Karpas-422 (cell line): ENCODE measurements around the gene ADAMTSL1. TPM values are rescaled to one million over a fixed set of nuclear protein-coding genes. Genes with fewer than 3 reads are reported as not detected.

ENCODE experiments used
- DNase-seq: peaks from one replicate; pipeline ENCODE4 v3.0.0-alpha.2; 2015
- H2AFZ ChIP-seq: fragments of 200-600 bp; sonication (generic); 2 replicates; pipeline ENCODE4 v1.6.1; 2014; ENCODE audit warnings: antibody characterized with exemption, low read length, mixed read lengths
- H3K27ac ChIP-seq: fragments of 200-600 bp; sonication (generic); 2 replicates; pipeline ENCODE4 v1.5.1; 2014; ENCODE audit warnings: mild to moderate bottlenecking, low read length, moderate library complexity
- H3K27me3 ChIP-seq: fragments of 200-600 bp; sonication (generic); 2 replicates; pipeline ENCODE4 v1.6.1; 2014; ENCODE audit warnings: low read length, mixed read lengths
- H3K36me3 ChIP-seq: fragments of 200-600 bp; sonication (generic); 2 replicates; pipeline ENCODE4 v1.6.1; 2014; ENCODE audit warnings: low read length, mixed read lengths; ENCODE audit not compliant: insufficient read depth
- H3K4me1 ChIP-seq: fragments of 200-600 bp; sonication (generic); 2 replicates; pipeline ENCODE4 v1.6.1; 2014; ENCODE audit warnings: mild to moderate bottlenecking, low read length, mixed read lengths
- H3K4me2 ChIP-seq: fragments of 200-600 bp; sonication (generic); 2 replicates; pipeline ENCODE4 v1.6.1; 2014; ENCODE audit warnings: low read length, low read depth, mild to moderate bottlenecking; ENCODE audit not compliant: poor library complexity, severe bottlenecking
- H3K4me3 ChIP-seq: fragments of 200-600 bp; sonication (generic); 2 replicates; pipeline ENCODE4 v1.5.1; 2014; ENCODE audit warnings: mild to moderate bottlenecking, antibody characterized with exemption, low read length, mixed read lengths
- H3K79me2 ChIP-seq: fragments of 200-600 bp; sonication (generic); 2 replicates; pipeline ENCODE4 v1.6.1; 2014; ENCODE audit warnings: mild to moderate bottlenecking, low read length, mixed read lengths
- H3K9ac ChIP-seq: fragments of 200-600 bp; sonication (generic); 2 replicates; pipeline ENCODE4 v1.6.0; 2014; ENCODE audit warnings: low read length
- H3K9me2 ChIP-seq: fragments of 200-600 bp; sonication (generic), shearing (Covaris generic); replicated peaks from 2 replicates; pipeline ENCODE4 v1.6.0; 2014; ENCODE audit warnings: mild to moderate bottlenecking, low read length, moderate library complexity; ENCODE audit not compliant: insufficient read depth
- H3K9me3 ChIP-seq: fragments of 300-700, 200-600 bp; sonication (generic); 2 replicates; pipeline ENCODE4 v1.6.1; 2014; ENCODE audit warnings: low read length, mixed read lengths
- H4K20me1 ChIP-seq: fragments of 200-600 bp; sonication (generic); 2 replicates; pipeline ENCODE4 v1.6.1; 2014; ENCODE audit warnings: mild to moderate bottlenecking, antibody characterized with exemption, low read length, low read depth; ENCODE audit not compliant: insufficient read depth
- total RNA-seq: library from RNA; depleted of rRNA; stranded (reverse); fragments of >200 nt; shearing (Covaris generic); gene quantifications from 2 replicates; pipeline ENCODE4 v1.2.3, GENCODE V29; 2014; ENCODE audit warnings: low replicate concordance

Gene ADAMTSL1
- total RNA-seq, 1 experiment from 2014 or later, result 8.2 TPM

GRCh38 chr9:18585996-18586395, 112.0 kb downstream of the ADAMTSL1 start:
- no peak overlapping the region for H3K27ac ChIP-seq
- no peak overlapping the region for H3K4me2 ChIP-seq
- no peaks in the 10 kb centered on the region for H3K4me1 ChIP-seq

GRCh38 chr9:18588002-18588401, 114.0 kb downstream of the ADAMTSL1 start:
- H3K79me2 ChIP-seq, result no peaks in the 10 kb centered on the region
- no peaks in the 10 kb centered on the region for H3K36me3 ChIP-seq
- H2AFZ ChIP-seq, result no peak overlapping the region
- DNase-seq, result no peak
- H3K27me3 ChIP-seq, result no peaks in the 10 kb centered on the region
- no peak overlapping the region for H3K4me2 ChIP-seq
- peaks cover 10% of the 10 kb centered on the region for H3K9me3 ChIP-seq
- no peak overlapping the region for H3K4me3 ChIP-seq
- no peak overlapping the region for H3K27ac ChIP-seq
- no peaks in the 10 kb centered on the region for H3K4me1 ChIP-seq
- H4K20me1 ChIP-seq, result no peaks in the 10 kb centered on the region
- H3K9me2 ChIP-seq, result no peaks in the 10 kb centered on the region
- H3K9ac ChIP-seq, result no peak overlapping the region

More at GRCh38 chr9:18585996-18586395, 112.0 kb downstream of the ADAMTSL1 start:
- Histone ChIP-seq H3K9ac (no peak overlapping the region), H4K20me1 (no peaks in the 10 kb centered on the region), H3K27me3 (no peaks in the 10 kb centered on the region), H3K36me3 (no peaks in the 10 kb centered on the region), H3K4me3 (no peak overlapping the region), H3K9me2 (no peaks in the 10 kb centered on the region), H3K9me3 (0 out of 2 replicates have a peak, but pooled peaks cover 2% of the 10 kb centered on the region), H2AFZ (no peak overlapping the region), H3K79me2 (no peaks in the 10 kb centered on the region)
- no peak for DNase-seq

GRCh38 chr9:18591261-18591660, 117.3 kb downstream of the ADAMTSL1 start:
- DNase-seq, result no peak
- no peaks in the 10 kb centered on the region for H3K9me2 ChIP-seq

GRCh38 chr9:18594837-18595236, 120.9 kb downstream of the ADAMTSL1 start:
- Histone ChIP-seq H2AFZ (no peak overlapping the region), H3K79me2 (no peaks in the 10 kb centered on the region), H3K9me3 (peaks cover 10% of the 10 kb centered on the region), H3K36me3 (no peaks in the 10 kb centered on the region), H3K4me1 (no peaks in the 10 kb centered on the region), H4K20me1 (no peaks in the 10 kb centered on the region), H3K4me3 (no peak overlapping the region), H3K9me2 (no peaks in the 10 kb centered on the region), H3K9ac (no peak overlapping the region), H3K27ac (no peak overlapping the region), H3K27me3 (no peaks in the 10 kb centered on the region), H3K4me2 (no peak overlapping the region)
- no peak for DNase-seq

More at GRCh38 chr9:18591261-18591660, 117.3 kb downstream of the ADAMTSL1 start:
- Histone ChIP-seq H3K9me3 (peaks cover 10% of the 10 kb centered on the region), H3K27me3 (no peaks in the 10 kb centered on the region), H3K4me2 (no peak overlapping the region), H3K9ac (no peak overlapping the region), H4K20me1 (no peaks in the 10 kb centered on the region), H3K4me3 (no peak overlapping the region), H3K79me2 (no peaks in the 10 kb centered on the region), H3K36me3 (no peaks in the 10 kb centered on the region), H3K4me1 (no peaks in the 10 kb centered on the region), H3K27ac (no peak overlapping the region), H2AFZ (no peak overlapping the region)

GRCh38 chr9:18595597-18595996, 121.6 kb downstream of the ADAMTSL1 start:
- H2AFZ ChIP-seq, result no peak overlapping the region
- H4K20me1 ChIP-seq, result no peaks in the 10 kb centered on the region
- peaks cover 10% of the 10 kb centered on the region for H3K9me3 ChIP-seq
- H3K4me3 ChIP-seq, result no peak overlapping the region
- no peaks in the 10 kb centered on the region for H3K4me1 ChIP-seq
- H3K4me2 ChIP-seq, result no peak overlapping the region
- no peak overlapping the region for H3K27ac ChIP-seq
- no peak overlapping the region for H3K9ac ChIP-seq
- no peaks in the 10 kb centered on the region for H3K9me2 ChIP-seq
- H3K36me3 ChIP-seq, result no peaks in the 10 kb centered on the region
- H3K27me3 ChIP-seq, result no peaks in the 10 kb centered on the region
- no peak for DNase-seq
- no peaks in the 10 kb centered on the region for H3K79me2 ChIP-seq

GRCh38 chr9:18596920-18597319, 123.0 kb downstream of the ADAMTSL1 start:
- H3K4me2 ChIP-seq, result no peak overlapping the region
- no peak overlapping the region for H3K27ac ChIP-seq
- no peak overlapping the region for H3K4me3 ChIP-seq
- no peaks in the 10 kb centered on the region for H4K20me1 ChIP-seq
- no peaks in the 10 kb centered on the region for H3K4me1 ChIP-seq
- H3K36me3 ChIP-seq, result no peaks in the 10 kb centered on the region
- no peaks in the 10 kb centered on the region for H3K27me3 ChIP-seq
- no peak overlapping the region for H2AFZ ChIP-seq
- H3K9me2 ChIP-seq, result no peaks in the 10 kb centered on the region
- DNase-seq, result no peak
- H3K9ac ChIP-seq, result no peak overlapping the region
- H3K9me3 ChIP-seq, result 0 out of 2 replicates have a peak, but pooled peaks cover under 1% of the 10 kb centered on the region
- H3K79me2 ChIP-seq, result no peaks in the 10 kb centered on the region

- no peaks in the 10 kb centered on the region for H3K27me3 ChIP-seq
- H3K79me2 ChIP-seq, result no peaks in the 10 kb centered on the region
- no peaks in the 10 kb centered on the region for H3K9me3 ChIP-seq
- H3K27ac ChIP-seq, result no peak overlapping the region
- H3K9me2 ChIP-seq, result no peaks in the 10 kb centered on the region
- H3K4me3 ChIP-seq, result no peak overlapping the region
- no peaks in the 10 kb centered on the region for H3K36me3 ChIP-seq
- no peaks in the 10 kb centered on the region for H4K20me1 ChIP-seq
- H3K4me1 ChIP-seq, result no peaks in the 10 kb centered on the region
- no peak overlapping the region for H2AFZ ChIP-seq
- no peak for DNase-seq
- no peak overlapping the region for H3K9ac ChIP-seq
- no peak overlapping the region for H3K4me2 ChIP-seq
Measured at GRCh38 chr9:18598969-18599368, 125.0 kb downstream of the ADAMTSL1 start.

GRCh38 chr9:18601026-18601425, 127.1 kb downstream of the ADAMTSL1 start:
- no peaks in the 10 kb centered on the region for H3K79me2 ChIP-seq
- no peak overlapping the region for H3K4me3 ChIP-seq
- H3K9me3 ChIP-seq, result no peaks in the 10 kb centered on the region

GRCh38 chr9:18601956-18602355, 128.0 kb downstream of the ADAMTSL1 start:
- H3K27me3 ChIP-seq, result no peaks in the 10 kb centered on the region
- no peak for DNase-seq

More at GRCh38 chr9:18601026-18601425, 127.1 kb downstream of the ADAMTSL1 start:
- H3K9ac ChIP-seq, result no peak overlapping the region
- no peak overlapping the region for H3K4me2 ChIP-seq
- H2AFZ ChIP-seq, result no peak overlapping the region
- no peaks in the 10 kb centered on the region for H3K36me3 ChIP-seq
- no peaks in the 10 kb centered on the region for H3K9me2 ChIP-seq
- H3K27me3 ChIP-seq, result no peaks in the 10 kb centered on the region
- H4K20me1 ChIP-seq, result no peaks in the 10 kb centered on the region
- no peak overlapping the region for H3K27ac ChIP-seq
- H3K4me1 ChIP-seq, result no peaks in the 10 kb centered on the region
- DNase-seq, result no peak

More at GRCh38 chr9:18601956-18602355, 128.0 kb downstream of the ADAMTSL1 start:
- no peaks in the 10 kb centered on the region for H3K4me1 ChIP-seq
- H3K4me2 ChIP-seq, result no peak overlapping the region
- H3K4me3 ChIP-seq, result no peak overlapping the region
- no peaks in the 10 kb centered on the region for H4K20me1 ChIP-seq
- no peaks in the 10 kb centered on the region for H3K9me2 ChIP-seq
- no peak overlapping the region for H2AFZ ChIP-seq
- H3K9ac ChIP-seq, result no peak overlapping the region
- no peaks in the 10 kb centered on the region for H3K79me2 ChIP-seq
- no peaks in the 10 kb centered on the region for H3K36me3 ChIP-seq
- H3K27ac ChIP-seq, result no peak overlapping the region
- H3K9me3 ChIP-seq, result no peaks in the 10 kb centered on the region
